ENCODE results near the gene VSTM4. TPM values are rescaled to one million over a fixed set of nuclear protein-coding genes. Genes with fewer than 3 reads are reported as not detected.

Gene VSTM4, protein sequence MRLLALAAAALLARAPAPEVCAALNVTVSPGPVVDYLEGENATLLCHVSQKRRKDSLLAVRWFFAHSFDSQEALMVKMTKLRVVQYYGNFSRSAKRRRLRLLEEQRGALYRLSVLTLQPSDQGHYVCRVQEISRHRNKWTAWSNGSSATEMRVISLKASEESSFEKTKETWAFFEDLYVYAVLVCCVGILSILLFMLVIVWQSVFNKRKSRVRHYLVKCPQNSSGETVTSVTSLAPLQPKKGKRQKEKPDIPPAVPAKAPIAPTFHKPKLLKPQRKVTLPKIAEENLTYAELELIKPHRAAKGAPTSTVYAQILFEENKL
- total RNA-seq (2011; cell fraction: chromatin; rRNA removed; ENCODE audit: low replicate concordance), result 28.0 and 44.8 TPM in 2 replicates
- 25.3 and 25.7 TPM in 2 replicates for total RNA-seq (2011; cell fraction: nucleolus; rRNA removed)
- total RNA-seq (2011; cell fraction: nucleoplasm; rRNA removed), result 38.3 and 60.8 TPM in 2 replicates
- total RNA-seq (2014; rRNA removed) (2.3 and 3.2 TPM in 2 replicates), total RNA-seq (2014; rRNA removed; fragmentation: Illumina TruSeq; extraction: Trizol) (2.9 and 3.5 TPM in 2 replicates), total RNA-seq (2015; rRNA removed; fragmentation: Illumina TruSeq; extraction: Trizol) (1.4 and 1.5 TPM in 2 replicates), total RNA-seq (2021) (3.9 and 4.5 TPM in 2 replicates), polyA plus RNA-seq (2011; rRNA removed) (7.3 and 7.9 TPM in 2 replicates), polyA plus RNA-seq (2014; fragmentation: Illumina TruSeq; extraction: Trizol) (4.1 and 5.0 TPM in 2 replicates), polyA plus RNA-seq (2014; fragmentation: Nextera tagmentation; extraction: Ambion mirVana) (1 to 10 TPM; 1.0 to 1.1 TPM), polyA plus RNA-seq (2014; rRNA removed) (3.0 TPM in 2 replicates), polyA minus RNA-seq (2011; rRNA and poly(A)+ RNA removed) (11.4 and 12.1 TPM in 2 replicates), Bru-seq, nascent RNA (percentile 58 among the genes with signal in this experiment), BruChase-seq, experiment 1, labeled RNA remaining after a 2-hour chase (percentile 57 among the genes with signal in this experiment), BruChase-seq, experiment 2, labeled RNA remaining after a 6-hour chase (percentile 54 among the genes with signal in this experiment)
- 3.7 and 5.1 TPM in 2 replicates for polyA plus RNA-seq (2011; cell fraction: cytosol; rRNA removed)
- 7.6 and 10.0 TPM in 2 replicates for polyA plus RNA-seq (2011; cell fraction: nucleus; rRNA removed)
- 3.2 and 4.6 TPM in 2 replicates for polyA plus RNA-seq (2012)
- polyA minus RNA-seq (2011; cell fraction: cytosol; rRNA and poly(A)+ RNA removed), result 4.6 and 6.7 TPM in 2 replicates
- polyA minus RNA-seq (2011; cell fraction: nucleus; rRNA and poly(A)+ RNA removed), result 15.8 and 17.0 TPM in 2 replicates
- long read RNA-seq, experiment 1, full-length matches to known transcripts, result 6 of 23 reads
- long read RNA-seq, experiment 1, partial matches to known transcripts, result 3 of 23 reads
- long read RNA-seq, experiment 1, other reads (novel, unspliced or antisense), result 14 of 23 reads
- long read RNA-seq, experiment 2, full-length matches to known transcripts, result 1 of 7 reads
- long read RNA-seq, experiment 2, partial matches to known transcripts, result 0 of 7 reads
- long read RNA-seq, experiment 2, other reads (novel, unspliced or antisense), result 6 of 7 reads
- long read RNA-seq, experiment 3, full-length matches to known transcripts, result 3 of 5 reads
- long read RNA-seq, experiment 3, partial matches to known transcripts, result 0 of 5 reads
- long read RNA-seq, experiment 3, other reads (novel, unspliced or antisense), result 2 of 5 reads

DNA sequence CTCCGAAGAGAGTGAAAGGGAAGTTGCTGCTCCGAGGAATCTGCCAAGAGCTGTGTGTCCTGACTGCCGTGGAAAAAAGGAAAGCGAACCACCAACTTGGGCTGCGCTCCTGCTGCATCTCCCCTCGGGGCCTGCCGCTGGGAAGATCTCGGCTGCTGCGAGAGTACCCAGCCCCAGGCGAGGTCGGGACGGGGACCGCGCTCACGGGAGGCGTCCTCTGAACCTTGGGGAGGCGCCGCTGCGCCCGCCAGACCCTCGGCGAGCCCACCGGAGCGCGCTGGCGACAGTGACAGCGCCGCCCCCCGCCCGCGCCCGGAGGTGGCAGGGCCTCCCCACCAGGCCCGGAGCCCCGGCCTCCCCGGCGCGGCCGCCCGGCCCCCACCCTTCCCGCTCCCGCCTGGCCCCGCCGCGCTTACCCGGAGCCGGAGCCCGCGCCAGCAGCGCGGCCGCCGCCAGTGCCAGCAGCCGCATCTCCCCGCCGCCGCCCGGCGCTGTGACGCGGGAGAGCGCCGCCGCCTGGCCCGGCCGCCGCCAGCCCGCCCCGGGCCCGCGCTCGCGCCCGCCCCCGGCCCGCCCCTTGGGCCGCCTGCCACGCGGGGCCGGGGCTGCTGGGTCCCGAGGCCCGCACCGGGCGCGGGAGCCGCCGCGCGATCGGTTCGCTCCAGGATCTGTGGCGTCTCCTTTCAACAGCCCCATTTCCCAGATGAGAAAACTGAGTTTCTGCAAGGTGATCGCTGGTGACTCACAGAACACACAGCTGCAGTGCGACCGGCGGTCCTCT, at the start of gene VSTM4:
VSTM4 (minus strand) TSS at position 508 of the 781 bp plus-strand sequence; CDS start at position 471, 37 bp downstream.
- Histone ChIP-seq H3K9me1 (ENCODE audit: control insufficient read depth, insufficient read depth, low read length) (no peaks in the 10 kb centered on the region), H3K9me3 (replicated peaks; ENCODE audit: control insufficient read depth, insufficient read depth, low read depth, low read length) (no peaks in the 10 kb centered on the region), H3K27me3 (ENCODE audit: control insufficient read depth in 2 of 2, insufficient read depth in 2 of 2, low read length in 2 of 2) (no peaks in the 10 kb centered on the region), H3K79me2 (ENCODE audit: control insufficient read depth, insufficient read depth, low read length) (peaks cover 6% of the 10 kb centered on the region; the same call in 2 of the 3 replicates), H3K36me3 (ENCODE audit: control insufficient read depth, insufficient read depth, low read length) (no peaks in the 10 kb centered on the region), H3K4me2 (ENCODE audit: insufficient read depth, low read length) (peak within 1 kb of the TSS; percentile 83), H2AFZ (ENCODE audit: low read depth, low read length) (peak within 1 kb of the TSS; percentile 87), H4K20me1 (replicated peaks; ENCODE audit: control insufficient read depth, insufficient read depth, low read length) (no peaks in the 10 kb centered on the region), H3K4me1 (replicated peaks in 1 of 2; ENCODE audit: control insufficient read depth in 2 of 2, insufficient read depth in 2 of 2, low read length in 2 of 2) (peaks cover 10 to 12% of the 10 kb centered on the region in 2 experiments; a peak in 4 of 5 replicates), H3K27ac (ENCODE audit: extremely low read depth, low read depth, low read length) (peak within 1 kb of the TSS; percentile 44; the same call in 2 of the 3 replicates), H3K9ac (ENCODE audit: insufficient read depth in 1 of 2, low read depth in 2 of 2, low read length in 2 of 2) (peak within 1 kb of the TSS; percentile 77 to 96), H3K4me3 (peak within 1 kb of the TSS; percentile 58)
- no peak for FAIRE-seq
- intact Hi-C loops (cut with micrococcal nuclease), result loop anchor here (5.0 kb wide), 1 partner anchor 133 kb away; no protein-coding TSS in a partner anchor
- peak; percentile 75 for ATAC-seq
- POLR2A ChIA-PET, result interaction anchor here (0.6 to 1.5 kb wide), 2 partner anchors 15 to 67 kb away, joined by 3 to 4 read pairs; no protein-coding TSS in a partner anchor
- peak; percentile 54 to 95 (median 91) for DNase-seq (ENCODE audit: extremely low read depth in 1 of 4, low spot score in 3 of 4)
- 3% methylated on average over 34 of the region's 95 CpGs for WGBS (ENCODE audit: insufficient coverage, low coverage, missing lambda C conversion rate)
- CTCF ChIA-PET (ENCODE audit: low intra/inter-chr PET ratio), result interaction anchor here (1.1 kb wide), 1 partner anchor 12 kb away, joined by 4 read pairs; no protein-coding TSS in a partner anchor
- no TSS peak for BruUV-seq (replicated peaks)
- in situ Hi-C loops (cut with MboI), result no loop called here
- TF ChIP-seq, protein P1, sequence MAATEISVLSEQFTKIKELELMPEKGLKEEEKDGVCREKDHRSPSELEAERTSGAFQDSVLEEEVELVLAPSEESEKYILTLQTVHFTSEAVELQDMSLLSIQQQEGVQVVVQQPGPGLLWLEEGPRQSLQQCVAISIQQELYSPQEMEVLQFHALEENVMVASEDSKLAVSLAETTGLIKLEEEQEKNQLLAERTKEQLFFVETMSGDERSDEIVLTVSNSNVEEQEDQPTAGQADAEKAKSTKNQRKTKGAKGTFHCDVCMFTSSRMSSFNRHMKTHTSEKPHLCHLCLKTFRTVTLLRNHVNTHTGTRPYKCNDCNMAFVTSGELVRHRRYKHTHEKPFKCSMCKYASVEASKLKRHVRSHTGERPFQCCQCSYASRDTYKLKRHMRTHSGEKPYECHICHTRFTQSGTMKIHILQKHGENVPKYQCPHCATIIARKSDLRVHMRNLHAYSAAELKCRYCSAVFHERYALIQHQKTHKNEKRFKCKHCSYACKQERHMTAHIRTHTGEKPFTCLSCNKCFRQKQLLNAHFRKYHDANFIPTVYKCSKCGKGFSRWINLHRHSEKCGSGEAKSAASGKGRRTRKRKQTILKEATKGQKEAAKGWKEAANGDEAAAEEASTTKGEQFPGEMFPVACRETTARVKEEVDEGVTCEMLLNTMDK (IDR thresholded peaks at IDR 0.05; ENCODE audit: borderline replicate concordance, insufficient read depth, low read depth, low read length, poor library complexity, severe bottlenecking), result peak; percentile 53
- TF ChIP-seq, protein P2, sequence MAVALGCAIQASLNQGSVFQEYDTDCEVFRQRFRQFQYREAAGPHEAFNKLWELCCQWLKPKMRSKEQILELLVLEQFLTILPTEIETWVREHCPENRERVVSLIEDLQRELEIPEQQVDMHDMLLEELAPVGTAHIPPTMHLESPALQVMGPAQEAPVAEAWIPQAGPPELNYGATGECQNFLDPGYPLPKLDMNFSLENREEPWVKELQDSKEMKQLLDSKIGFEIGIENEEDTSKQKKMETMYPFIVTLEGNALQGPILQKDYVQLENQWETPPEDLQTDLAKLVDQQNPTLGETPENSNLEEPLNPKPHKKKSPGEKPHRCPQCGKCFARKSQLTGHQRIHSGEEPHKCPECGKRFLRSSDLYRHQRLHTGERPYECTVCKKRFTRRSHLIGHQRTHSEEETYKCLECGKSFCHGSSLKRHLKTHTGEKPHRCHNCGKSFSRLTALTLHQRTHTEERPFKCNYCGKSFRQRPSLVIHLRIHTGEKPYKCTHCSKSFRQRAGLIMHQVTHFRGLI (CRISPR knock-in tag; IDR thresholded peaks at IDR 0.05), result no peak
- peak; percentile 28 for TF ChIP-seq CCNT2 (IDR thresholded peaks at IDR 0.05; ENCODE audit: borderline replicate concordance, extremely low read depth, insufficient read length, low read depth, low read length)
- TF ChIP-seq FOSL1 (tag; conservative IDR thresholded peaks at IDR 0.05), result peak; percentile 69; the same call in 1 of the 2 replicates
- no peak for TF ChIP-seq MTA2 (IDR thresholded peaks at IDR 0.05; ENCODE audit: low read depth)
- peak; percentile 85 for TF ChIP-seq ZBTB17 (CRISPR knock-in tag; IDR thresholded peaks at IDR 0.05)
- TF ChIP-seq SP2 (IDR thresholded peaks at IDR 0.05; ENCODE audit: extremely low read depth, low read depth, low read length, poor library complexity, severe bottlenecking), result no peak
- TF ChIP-seq SMARCC2 (IDR thresholded peaks at IDR 0.05; ENCODE audit: low read depth), result no peak
- TF ChIP-seq ZNF24 (IDR thresholded peaks at IDR 0.05), result peak; percentile 19; the same call in 1 of the 2 replicates
- no peak for TF ChIP-seq XRCC3 (IDR thresholded peaks at IDR 0.05)
